Left kidney (tissue), 2 donors: ENCODE data around the gene WDR82. TPM values are rescaled to one million over a fixed set of nuclear protein-coding genes. Genes with fewer than 3 reads are reported as not detected.
"Not testable (repeated sequence)": the region's sequence is repeated elsewhere in the genome, so short reads cannot be mapped to it uniquely, and the experiment has no call there.

ENCODE experiments used
- DNase-seq: peaks from one replicate; pipeline ENCODE4 v3.0.0-alpha.2; 2013
- polyA plus RNA-seq: library from polyadenylated mRNA; unstranded; fragments of 120-200 nt; gene quantifications from one replicate; pipeline ENCODE4 v1.2.1, GENCODE V29; 2013; ENCODE audit not compliant: insufficient read length

WDR82 gene
- polyA plus RNA-seq, 1 donor, result 104 TPM

DNA sequence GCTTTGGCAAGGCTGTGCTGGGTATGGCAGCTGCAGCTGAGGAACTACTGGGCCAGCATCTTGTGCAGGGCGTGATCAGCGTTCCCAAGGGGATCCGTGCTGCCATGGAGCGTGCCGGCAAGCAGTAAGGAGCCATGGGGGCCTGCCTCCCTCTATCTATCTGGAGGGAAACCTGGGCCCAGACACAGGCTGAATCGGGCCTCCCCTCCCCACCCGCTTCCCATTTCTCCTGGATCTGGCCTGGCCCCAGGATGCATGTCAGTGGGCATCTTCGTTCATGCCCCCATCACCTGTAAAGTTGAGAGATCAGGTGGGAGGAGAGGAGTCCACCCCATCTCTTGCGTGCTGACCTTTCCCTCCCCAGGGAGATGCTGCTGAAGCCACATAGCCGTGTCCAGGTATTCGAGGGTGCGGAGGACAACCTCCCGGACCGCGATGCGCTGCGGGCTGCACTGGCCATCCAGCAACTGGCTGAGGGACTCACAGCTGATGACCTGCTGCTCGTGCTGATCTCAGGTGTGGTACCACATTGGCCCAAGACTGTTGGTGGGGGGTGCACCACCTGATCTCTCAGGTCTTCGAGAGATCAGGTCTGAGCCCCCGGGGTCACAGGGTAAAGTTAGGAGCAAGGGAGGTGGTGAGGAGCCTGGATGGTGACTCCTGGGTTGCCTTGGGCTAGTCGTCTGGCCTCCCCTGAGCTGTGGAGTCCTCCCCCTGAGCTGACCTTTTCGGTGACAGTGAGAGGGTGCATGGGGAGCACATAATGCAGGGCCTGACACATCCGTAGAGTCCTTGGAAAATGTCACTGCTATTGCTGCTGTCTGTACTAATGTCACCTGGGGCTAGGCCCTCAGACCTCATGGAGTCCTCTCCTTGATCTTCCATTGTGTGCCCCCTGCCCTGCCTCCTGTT lies 12.4 kb upstream of the WDR82 start:
- no peak for DNase-seq

DNA sequence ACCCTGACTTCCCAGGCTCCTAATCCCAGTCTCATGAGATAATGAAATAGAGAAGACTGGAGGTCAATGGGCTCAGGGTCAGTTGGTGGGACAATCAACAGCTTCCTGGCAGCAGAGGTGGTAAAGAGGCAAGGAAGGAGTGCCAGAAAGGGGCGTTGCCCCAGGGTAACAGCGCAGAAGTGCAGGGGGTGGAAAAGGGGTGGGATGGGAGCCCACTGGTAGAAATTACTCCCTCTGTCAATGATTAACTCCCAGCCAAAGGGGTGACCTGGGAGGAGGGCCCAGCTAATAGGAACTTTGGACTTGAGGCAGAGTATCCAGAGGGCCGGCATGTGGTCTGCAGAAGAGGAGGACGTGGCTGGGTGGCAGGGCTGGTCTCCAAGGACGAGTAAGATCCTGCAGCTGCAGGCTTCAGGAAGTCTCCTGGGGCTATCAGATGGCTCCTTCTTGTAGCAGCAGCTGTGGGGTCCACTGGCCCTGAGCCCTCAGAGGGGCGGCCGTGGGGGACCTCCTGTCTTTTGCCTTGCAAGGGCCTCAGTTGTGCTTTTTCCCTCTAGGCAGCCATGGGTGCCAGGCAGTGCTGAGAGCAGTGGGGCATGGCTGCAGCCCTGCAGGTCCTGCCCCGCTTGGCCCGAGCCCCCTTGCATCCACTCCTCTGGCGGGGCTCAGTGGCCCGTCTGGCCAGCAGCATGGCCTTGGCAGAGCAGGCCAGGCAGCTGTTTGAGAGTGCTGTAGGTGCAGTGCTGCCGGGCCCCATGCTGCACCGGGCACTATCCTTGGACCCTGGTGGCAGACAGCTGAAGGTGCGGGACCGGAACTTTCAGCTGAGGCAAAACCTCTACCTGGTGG lies 11.5 kb upstream of the WDR82 start:
- DNase-seq, result no peak

DNA sequence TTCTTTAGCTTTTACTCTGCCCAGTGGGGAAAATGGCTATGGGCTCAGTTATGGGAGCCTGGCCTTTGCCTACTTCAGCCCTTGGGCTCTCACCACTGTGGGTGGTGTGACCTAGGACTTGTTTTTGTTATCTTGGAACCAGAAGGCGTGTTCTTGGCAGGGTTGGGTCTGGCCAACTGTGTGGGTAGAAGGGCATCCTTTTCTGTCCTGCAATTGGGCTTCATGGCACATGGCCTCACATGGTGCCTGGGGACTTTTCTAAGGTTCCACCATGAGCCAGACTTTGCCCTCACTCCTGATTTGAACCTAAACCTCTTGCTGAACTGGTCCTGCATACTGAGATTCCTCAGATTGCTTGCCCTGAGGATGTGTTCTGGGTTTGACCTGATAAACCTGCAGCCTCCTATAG lies 10.9 kb upstream of the WDR82 start:
- DNase-seq, result no peak

DNA sequence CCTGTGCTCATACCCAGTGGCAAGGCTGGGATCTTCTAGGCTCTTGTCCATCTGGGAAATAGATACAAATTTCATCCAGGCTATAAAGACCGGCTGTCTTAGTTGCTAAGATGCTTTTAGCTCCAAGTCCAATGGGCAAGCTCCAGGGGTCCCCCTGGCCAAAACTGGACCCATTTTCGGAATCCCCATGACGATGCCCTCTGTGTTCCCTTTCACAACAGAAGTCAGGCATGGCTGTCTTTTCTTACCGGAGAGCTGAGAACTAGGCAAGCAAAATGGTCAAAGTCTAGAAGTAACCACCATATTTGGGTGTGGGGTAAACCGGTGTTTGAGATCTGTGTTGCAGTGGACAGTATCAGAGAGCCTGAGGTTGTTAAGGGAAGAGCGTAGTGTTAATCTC lies 10.2 kb upstream of the WDR82 start:
- DNase-seq, result no peak

DNA sequence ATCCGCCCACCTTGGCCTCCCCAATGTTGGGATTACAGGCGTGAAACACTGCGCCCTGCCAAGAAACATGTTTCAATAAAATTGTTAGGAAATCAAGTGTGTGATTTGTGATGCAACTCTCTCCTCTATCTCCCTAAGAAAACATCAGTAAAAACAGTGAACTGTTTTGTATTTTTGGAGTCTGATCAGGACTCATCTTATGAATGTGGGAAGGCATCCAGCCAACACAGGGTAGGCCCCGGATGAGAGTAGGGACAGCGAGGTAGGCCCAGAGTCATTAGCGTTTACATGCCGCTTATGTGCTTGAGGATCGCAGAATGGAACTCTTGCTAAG lies 8.3 kb upstream of the WDR82 start:
- no peak for DNase-seq

DNA sequence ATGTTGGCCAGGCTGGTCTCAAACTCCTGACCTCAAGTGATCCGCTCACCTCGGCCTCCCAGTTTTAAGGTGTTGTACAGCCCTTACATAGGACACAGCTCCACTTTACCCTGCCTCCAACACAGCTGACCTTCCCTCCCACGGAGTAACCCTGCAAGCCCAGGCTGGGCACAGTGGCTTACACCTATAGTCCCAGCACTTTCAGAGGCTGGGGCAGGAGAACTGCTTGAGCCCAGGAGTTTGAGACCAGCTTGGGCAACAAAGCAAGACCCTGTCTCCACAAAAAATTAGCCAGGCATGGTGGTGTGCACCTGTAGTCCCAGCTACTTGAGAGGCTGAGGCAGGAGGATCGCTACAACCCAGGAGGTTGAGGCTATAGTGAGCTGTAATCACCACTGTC lies 5.6 kb upstream of the WDR82 start:
- DNase-seq, result not testable (repeated sequence)

DNA sequence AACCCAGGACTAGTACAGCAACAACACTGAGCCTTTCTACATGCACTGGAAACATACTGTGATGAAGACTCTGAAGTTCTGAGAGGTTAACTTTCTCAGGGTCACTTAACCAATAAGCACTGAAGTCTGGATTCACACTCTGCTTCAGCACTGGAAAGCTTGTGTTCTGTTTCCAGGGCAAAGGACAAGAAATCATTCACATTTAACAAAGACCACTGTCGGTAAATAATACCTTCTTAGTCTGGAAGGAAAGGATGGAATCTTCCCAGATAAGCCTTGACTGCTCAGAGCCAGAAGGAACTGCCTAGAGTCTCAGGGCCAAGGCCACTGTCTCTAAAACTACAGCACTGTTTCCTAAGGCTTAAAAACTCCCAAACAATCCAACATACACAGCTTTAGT lies 4.9 kb upstream of the WDR82 start:
- DNase-seq, result no peak

DNA sequence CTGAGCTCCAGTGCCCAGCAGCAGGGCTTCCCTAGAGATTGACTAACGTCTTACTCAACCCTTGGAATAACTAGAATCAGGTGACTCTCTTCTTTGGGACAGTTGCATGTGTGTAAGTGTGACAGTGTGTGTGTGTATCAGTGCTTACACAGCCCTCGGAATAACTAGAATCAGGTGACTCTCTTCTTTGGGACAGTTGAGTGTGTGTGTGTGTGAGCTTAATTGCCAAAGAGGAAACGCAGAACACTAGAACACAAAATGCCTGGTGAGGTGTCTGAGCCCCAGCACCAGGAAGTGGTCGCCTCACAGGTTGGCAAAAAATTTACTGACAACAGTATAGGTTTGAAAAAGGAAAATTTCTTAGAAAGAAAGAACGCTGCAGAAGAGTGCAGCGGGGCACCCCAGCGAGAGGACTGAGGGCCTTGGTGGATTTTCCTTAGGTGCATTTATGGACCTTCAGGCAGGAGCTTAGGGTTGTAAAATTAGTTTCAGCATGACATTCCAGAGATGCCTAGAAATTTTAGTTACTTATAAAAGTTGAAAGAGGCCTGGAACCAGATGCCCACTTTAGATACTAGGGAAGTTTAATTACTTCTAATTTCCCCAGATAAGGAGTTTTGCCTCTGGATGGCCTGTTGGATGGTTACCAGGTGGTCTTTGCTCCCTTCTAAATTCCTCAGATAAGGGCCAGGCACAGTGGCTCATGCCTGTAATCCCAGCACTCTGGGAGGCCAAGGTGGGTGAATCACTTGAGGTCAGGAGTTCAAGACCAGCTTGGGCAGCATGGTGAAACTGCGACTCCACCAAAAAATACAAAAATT lies 3.7 kb upstream of the WDR82 start:
- DNase-seq, result no peak

DNA sequence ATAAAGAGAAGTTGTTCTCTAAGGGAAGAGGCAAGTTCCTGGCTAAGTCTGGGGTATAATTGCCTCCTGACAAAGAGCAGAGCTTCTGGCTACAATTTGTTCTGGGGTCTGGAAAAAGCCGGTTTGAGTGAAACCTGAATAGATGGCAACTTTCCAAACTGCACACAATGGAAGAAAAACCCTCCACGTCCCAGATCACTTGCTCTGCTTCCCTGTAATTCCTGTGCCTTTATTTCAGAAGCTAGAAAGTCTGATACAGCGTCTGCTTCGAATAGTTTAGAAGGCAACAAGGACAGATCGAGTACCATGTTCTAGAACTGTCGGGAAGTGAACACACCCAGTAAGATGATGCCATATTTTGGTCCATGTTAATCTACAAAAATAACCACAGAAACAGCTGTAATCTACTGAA lies 1.6 kb upstream of the WDR82 start:
- DNase-seq, result peak; percentile 63

DNA sequence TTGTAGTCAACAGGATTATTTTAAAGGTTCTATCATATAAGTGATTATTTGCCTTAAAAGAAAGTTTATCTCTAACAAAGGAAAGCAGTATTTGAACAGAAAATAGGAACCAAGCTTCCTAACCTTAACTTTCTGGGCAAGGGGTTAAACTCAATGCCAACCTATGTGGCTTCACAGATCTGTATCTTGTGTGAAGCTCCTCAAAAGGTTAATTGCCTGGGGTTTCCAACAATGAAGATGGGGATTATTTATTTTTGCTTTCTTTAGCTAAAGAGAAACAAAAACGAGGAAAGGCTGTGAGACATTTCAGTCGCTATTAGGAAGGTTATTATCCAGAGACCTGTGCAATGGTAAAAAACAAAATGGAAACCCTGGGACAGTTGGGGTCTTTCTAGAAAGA lies 1.1 kb upstream of the WDR82 start:
- no peak for DNase-seq

DNA sequence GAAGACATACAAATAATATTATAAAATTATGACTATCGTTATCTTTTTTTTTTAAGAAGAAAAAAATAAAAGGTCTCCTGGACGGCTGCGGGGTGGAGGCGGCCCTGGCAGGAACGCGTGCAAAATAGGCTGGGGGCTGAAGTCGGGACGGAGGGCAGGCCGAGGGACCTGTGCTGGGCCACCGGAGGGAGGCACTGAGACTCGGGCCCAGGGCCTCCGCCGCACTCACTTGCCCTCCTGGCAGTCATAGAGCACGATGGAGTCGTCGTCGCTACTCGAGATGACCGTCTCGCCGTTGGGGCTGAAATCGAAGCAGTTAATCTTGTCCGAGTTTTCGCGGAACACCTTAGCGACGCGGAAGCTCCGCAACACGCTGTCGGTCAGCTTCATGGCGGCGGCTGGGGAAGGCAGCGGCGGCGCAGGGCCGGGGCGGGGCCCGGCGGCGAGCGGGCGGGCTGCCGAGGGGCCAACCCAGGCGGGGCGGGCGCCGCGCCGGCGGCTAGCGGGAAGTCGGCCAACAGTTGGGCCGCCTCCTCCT lies 408 bp downstream of the WDR82 start:
- no peak for DNase-seq

DNA sequence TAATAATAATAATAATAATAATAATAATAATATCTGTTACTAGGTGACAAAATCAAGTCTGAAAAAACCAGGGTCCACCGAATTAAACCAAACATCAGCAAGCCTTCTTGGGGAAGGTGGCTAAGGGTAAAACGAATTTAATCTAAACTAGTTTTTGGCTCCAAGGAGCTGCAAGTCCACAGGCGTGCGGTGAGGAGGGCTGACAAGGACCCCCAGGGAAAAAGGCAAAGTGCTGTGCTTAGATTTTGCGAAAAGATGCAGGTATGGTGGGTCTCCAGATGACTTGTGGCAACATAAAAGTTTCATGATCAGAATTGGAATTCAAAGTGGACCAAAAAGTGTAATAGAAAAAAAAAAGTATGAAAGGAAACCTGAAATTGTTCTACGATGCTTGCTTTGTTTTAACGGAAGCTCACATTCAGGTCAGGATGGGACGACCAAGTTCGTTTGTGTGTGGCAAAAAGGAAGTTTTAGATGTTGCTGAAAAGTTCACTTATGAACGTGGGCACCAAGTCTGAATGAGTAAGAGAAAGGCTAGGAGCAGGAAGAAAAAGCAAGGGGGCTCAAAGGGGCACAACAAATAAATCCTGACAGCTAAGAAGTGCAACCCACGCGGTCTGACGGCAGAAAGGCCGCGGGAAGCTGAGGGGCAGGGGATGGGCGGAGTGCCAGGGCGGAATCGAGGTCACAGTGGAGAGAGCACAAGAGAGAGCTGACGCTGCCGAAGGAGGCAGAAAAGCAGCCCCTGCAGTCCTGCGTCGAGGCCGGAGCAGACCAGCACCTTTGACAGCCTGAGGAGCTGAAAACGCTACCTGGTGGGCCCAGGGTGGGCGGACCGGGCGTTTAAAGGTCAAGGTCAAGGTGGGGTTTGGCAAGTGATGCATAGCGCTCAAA lies 1.1 kb downstream of the WDR82 start:
- peak; percentile 61 for DNase-seq

DNA sequence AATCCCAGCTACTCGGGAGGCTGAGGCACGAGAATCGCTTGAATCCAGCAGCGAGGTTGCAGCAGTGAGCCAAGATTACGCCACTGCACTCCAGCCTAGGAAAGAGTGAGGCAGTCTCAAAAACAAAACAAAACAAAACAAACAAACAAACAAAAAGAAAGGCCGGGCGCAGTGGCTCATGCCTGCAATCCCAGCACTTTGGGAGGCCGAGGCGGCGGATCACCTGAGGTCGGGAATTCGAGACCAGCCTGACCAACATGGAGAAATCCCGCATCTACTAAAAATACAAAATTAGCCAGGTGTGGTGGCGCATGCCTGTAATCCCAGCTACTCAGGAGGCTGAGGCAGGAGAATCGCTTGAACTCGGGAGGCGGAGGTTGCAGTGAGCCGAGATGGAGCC lies 3.7 kb downstream of the WDR82 start:
- not testable (repeated sequence) for DNase-seq

DNA sequence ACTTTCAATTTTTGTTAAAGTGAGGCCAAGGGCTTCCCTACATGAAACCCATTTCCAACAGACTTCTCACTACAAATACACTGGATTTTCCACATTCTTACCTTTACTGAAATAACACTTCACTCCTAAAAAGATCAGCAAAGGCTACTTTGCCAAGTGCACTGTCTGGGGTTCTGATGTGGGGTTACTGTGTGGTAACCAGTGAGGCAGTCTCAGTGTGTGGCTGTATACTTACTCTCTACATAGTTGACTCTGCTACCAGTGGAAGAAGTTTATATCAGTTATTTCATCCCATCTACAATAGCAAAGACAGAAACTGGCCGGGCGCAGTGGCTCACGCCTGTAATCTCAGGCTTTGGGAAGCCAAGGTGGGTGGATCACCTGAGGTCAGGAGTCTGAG lies 5.6 kb downstream of the WDR82 start:
- no peak for DNase-seq

DNA sequence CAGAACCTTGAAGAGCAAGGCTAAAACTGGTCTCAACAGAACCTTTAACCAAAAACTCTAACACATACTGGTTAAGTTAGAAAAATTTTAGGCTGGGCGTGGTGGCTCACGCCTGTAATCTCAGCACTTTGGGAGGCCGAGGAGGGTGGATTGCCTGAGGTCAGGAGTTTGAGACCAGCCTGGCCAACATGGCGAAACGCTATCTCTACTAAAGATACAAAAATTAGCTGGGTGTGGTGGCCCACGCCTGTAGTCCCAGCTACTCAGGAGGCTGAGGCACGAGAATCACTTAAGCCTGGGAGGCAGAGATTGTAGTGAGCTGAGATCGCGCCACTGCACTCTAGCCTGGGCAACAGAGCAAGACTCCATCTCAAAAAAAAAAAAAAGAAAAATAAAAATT lies 6.3 kb downstream of the WDR82 start:
- not testable (repeated sequence) for DNase-seq

DNA sequence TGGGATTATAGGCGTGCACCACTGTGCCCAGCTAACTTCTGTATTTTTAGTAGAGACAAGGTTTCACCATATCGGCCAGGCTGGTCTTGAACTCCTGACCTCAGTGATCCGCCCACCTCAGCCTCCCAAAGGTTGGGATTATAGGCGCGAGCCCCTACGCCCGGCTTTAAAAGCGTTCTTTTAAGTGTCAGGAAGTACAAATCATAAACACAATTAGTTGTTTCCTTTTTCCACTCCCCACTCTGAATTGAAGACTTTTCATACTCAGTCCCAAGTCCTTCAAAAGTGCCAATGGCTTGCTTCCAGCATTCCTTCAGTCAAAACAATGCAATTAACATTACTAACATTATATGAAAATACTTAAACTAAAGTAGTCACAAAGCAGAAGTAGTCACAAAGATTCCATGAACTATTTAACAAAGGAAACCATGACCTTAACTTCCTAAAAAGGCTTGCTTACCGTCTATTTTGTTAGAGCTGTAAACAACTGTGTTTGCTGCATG lies 8.1 kb downstream of the WDR82 start:
- DNase-seq, result no peak

DNA sequence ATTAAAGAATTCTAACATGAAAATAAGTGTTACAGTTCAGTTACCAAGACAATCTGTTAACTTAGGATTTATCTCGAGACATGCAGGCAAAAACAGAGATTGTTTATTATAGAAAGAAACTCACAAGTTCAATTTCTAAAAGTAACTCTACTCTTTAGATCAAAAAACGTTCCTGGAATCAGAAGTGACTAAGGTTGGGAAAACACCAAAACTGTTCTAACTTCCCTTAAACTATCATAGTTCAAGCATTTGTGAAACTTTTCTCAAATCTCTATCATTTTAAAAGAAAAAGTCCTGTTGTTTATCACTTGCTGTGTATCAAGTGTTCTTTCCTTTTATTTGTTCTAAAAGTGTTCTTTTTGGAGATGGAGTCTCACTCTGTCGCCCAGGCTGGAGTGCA lies 8.7 kb downstream of the WDR82 start:
- no peak for DNase-seq

DNA sequence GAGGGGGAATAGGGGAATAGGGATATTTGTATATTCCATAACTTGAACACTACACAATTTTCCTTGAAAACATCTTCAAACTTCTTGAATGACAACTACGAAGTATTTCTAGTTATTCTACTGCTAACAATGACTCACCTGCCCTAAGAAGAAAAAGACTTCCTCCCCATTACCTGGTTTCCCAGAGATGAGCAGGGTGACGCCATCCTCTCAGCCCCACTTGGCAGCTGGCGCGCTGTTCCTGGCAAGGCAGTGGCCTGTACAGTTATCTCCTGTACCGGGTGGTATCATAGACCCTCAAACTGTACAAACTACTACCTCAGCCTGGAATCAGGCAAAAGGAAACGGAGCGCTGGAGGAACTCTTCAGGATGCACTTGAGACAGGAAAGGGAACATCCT lies 10.4 kb downstream of the WDR82 start:
- no peak for DNase-seq

DNA sequence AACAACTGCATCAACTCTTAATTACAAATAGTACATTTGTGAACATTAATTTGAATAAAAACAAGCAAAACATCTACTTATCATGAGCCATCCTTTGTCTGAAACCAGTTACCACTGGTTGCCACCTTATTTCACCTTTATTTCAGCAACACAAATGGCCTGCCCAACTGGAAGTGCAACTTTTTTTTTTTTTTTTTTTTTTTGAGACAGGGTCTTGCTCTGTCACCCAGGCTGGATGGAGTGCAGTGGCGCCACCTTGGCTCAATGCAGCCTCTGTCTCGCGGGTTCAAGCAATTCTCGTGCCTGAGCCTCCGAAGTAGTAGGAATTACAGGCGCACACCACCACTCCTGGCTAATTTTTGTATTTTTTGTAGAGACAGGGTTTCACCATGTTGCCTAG lies 13.1 kb downstream of the WDR82 start:
- no peak for DNase-seq

DNA sequence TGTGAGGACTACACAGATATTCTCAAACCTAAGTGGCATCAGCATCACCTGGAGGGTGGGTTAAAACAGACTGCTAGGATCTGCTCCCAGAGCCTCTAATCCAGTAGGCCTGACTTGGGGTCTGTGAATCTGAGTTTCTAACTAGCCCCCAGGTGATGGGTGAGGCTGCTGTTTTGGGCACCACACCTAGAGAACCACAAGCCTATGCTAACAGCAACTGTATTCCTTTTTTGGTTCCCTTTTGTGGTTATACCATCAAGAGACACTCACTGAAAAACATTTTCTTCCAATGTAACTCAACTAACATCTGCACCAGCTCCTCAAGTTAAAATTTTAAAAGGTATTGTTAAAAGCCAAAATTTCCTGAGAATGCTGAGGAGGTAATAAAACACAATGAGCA lies 16.0 kb downstream of the WDR82 start:
- no peak for DNase-seq

DNA sequence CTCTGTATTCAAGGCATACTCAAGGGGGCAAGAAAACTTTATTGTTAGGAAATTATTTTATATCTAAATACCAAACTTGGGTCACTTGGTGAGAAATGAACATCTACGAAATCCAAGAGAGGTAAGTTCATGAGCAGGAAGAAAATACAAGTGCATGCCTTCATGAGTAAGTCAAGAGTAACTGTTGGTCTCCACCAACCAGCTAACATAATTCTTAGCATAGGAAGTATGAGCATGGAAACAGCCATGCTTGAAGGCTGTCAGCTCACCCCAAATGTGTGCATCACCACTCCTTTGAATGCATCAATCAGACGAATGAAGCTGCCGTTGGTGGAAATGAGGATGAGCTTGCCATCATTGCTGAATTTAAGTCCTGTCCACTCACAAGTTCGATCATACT lies 19.0 kb downstream of the WDR82 start:
- DNase-seq, result no peak
